C1 segment of cervical spinal cord (tissue), 14 donors: ENCODE measurements around the gene DDX5.
"Not testable (repeated sequence)": the region's sequence is repeated elsewhere in the genome, so short reads cannot be mapped to it uniquely, and the experiment has no call there.

Experiments
- DNase-seq, 14 donors: peaks; one replicate each; lab custom pipeline; 2025; lab: John Stamatoyannopoulos, UW

Gene DDX5

GRCh38 chr17:64508683-64509082 lies 2.6 kb upstream of the DDX5 start:
- DNase-seq = no peak

- peak in 3 of 14 donors; percentile 35 to 48 (median 38) for DNase-seq
Measured at GRCh38 chr17:64507413-64507782, 1.3 kb upstream of the DDX5 start.

GRCh38 chr17:64506576-64507412 lies 705 bp upstream of the DDX5 start, which contains the start of gene CEP95:
CEP95 (plus strand) TSS chr17:64506977; CDS start chr17:64507098, 121 bp downstream.
- DNase-seq = peak; percentile 90 to 100 (median 99)

GRCh38 chr17:64505340-64506200 lies 519 bp downstream of the DDX5 start:
- peak; percentile 15 to 86 (median 78) for DNase-seq

- DNase-seq = no peak
Measured at GRCh38 chr17:64504769-64505339, 1.2 kb downstream of the DDX5 start.

GRCh38 chr17:64503821-64504768 lies 2.0 kb downstream of the DDX5 start:
- no peak for DNase-seq

GRCh38 chr17:64503341-64503740 lies 2.7 kb downstream of the DDX5 start:
- DNase-seq = no peak

- DNase-seq = no peak
Measured at GRCh38 chr17:64502809-64503208, 3.3 kb downstream of the DDX5 start.

- no peak for DNase-seq
Measured at GRCh38 chr17:64502021-64502420, 4.1 kb downstream of the DDX5 start.

- DNase-seq = no peak
Measured at GRCh38 chr17:64500862-64501765, 5.0 kb downstream of the DDX5 start.

GRCh38 chr17:64500487-64500859 lies 5.6 kb downstream of the DDX5 start:
- no peak for DNase-seq

GRCh38 chr17:64499805-64500486 lies 6.1 kb downstream of the DDX5 start:
- no peak for DNase-seq

- no peak for DNase-seq
Measured at GRCh38 chr17:64498308-64499203, 7.5 kb downstream of the DDX5 start.

GRCh38 chr17:64497565-64498035 lies 8.5 kb downstream of the DDX5 start:
- no peak for DNase-seq

- DNase-seq = peak; percentile 18 to 93 (median 79)
Measured at GRCh38 chr17:64496786-64497564, 9.1 kb downstream of the DDX5 start, which contains the start of gene POLG2. POLG2 (minus strand) TSS chr17:64497054; CDS start chr17:64496968, 86 bp downstream.

GRCh38 chr17:64496348-64496785 lies 9.7 kb downstream of the DDX5 start:
- no peak for DNase-seq

- DNase-seq = not testable (repeated sequence)
Measured at GRCh38 chr17:64495300-64495699, 10.8 kb downstream of the DDX5 start.
